CD14-positive monocyte (primary cell): ENCODE measurements around the gene PANK2. TPM values are rescaled to one million over a fixed set of nuclear protein-coding genes. Genes with fewer than 3 reads are reported as not detected.
A peak's percentile ranks its signal among the peaks of the same experiment; 100 is the strongest.

ENCODE experiments used
- DNase-seq, 3 donors: peaks; one replicate each; pipeline ENCODE4 v3.0.0-alpha.2; 2011 to 2022
- H2AFZ ChIP-seq: 2 replicates; pipeline ENCODE4 v1.6.0; 2012; ENCODE audit warnings: mild to moderate bottlenecking, low read depth, low read length, inconsistent platforms; ENCODE audit not compliant: insufficient read depth, poor library complexity, severe bottlenecking
- H3K27ac ChIP-seq, 2 donors: 1 replicate in 1 of 2; 2 replicates in 1 of 2; pipeline ENCODE4 v1.5.1; 2012 to 2013; ENCODE audit warnings: low read length in 2 of 2, control low read depth in 1 of 2, inconsistent platforms in 1 of 2, low read depth in 1 of 2, mild to moderate bottlenecking in 1 of 2
- H3K27me3 ChIP-seq, 2 donors: one replicate each; pipeline versions ENCODE4 v1.6.0 to v1.6.1; 2011 to 2013; ENCODE audit warnings: low read length in 2 of 2; ENCODE audit not compliant: control insufficient read depth in 2 of 2, insufficient read depth in 2 of 2
- H3K36me3 ChIP-seq, 2 donors: replicated peaks in 1 of 2; 1 replicate in 1 of 2; 2 replicates in 1 of 2; pipeline versions ENCODE4 v1.5.1 to v1.6.1; 2012 to 2013; ENCODE audit warnings: low read length in 2 of 2, control low read depth in 1 of 2, inconsistent platforms in 1 of 2, mild to moderate bottlenecking in 1 of 2; ENCODE audit not compliant: insufficient read depth in 2 of 2, control insufficient read depth in 1 of 2
- H3K4me1 ChIP-seq, 2 donors: 1 replicate in 1 of 2; 2 replicates in 1 of 2; pipeline versions ENCODE4 v1.5.1 to v1.6.1; 2012 to 2013; ENCODE audit warnings: low read length in 2 of 2, control low read depth in 1 of 2, inconsistent platforms in 1 of 2, mild to moderate bottlenecking in 1 of 2, moderate library complexity in 1 of 2; ENCODE audit not compliant: insufficient read depth in 2 of 2, control insufficient read depth in 1 of 2
- H3K4me2 ChIP-seq: replicated peaks from 2 replicates; pipeline ENCODE3; 2012; ENCODE audit warnings: low read length, moderate library complexity, mild to moderate bottlenecking; ENCODE audit not compliant: poor library complexity, severe bottlenecking; ENCODE audit errors: extremely low read depth
- H3K4me3 ChIP-seq, 3 experiments: fragments of 200-600 bp in 1 of 3; sonication (generic) in 1 of 3; replicated peaks in 1 of 3; 1 replicate in 2 of 3; 2 replicates in 1 of 3; pipeline ENCODE4 v1.5.1; 2011 to 2013; ENCODE audit warnings: low read length in 3 of 3, mild to moderate bottlenecking in 3 of 3, control low read depth in 2 of 3, low read depth in 2 of 3, inconsistent platforms in 1 of 3, moderate library complexity in 1 of 3
- H3K79me2 ChIP-seq: 2 replicates; pipeline ENCODE4 v1.6.0; 2012; ENCODE audit warnings: mild to moderate bottlenecking, control low read depth, inconsistent platforms, low read length, moderate library complexity; ENCODE audit not compliant: insufficient read depth
- H3K9ac ChIP-seq: 2 replicates; pipeline ENCODE4 v1.6.0; 2017; ENCODE audit warnings: low read length, mild to moderate bottlenecking; ENCODE audit not compliant: insufficient read depth, poor library complexity, severe bottlenecking
- H3K9me3 ChIP-seq, 2 donors: replicated peaks in 1 of 2; 1 replicate in 1 of 2; 2 replicates in 1 of 2; pipeline versions ENCODE4 v1.5.1 to v1.6.1; 2012 to 2013; ENCODE audit warnings: low read length in 2 of 2, control low read depth in 1 of 2; ENCODE audit not compliant: control insufficient read depth in 1 of 2, insufficient read depth in 1 of 2
- H4K20me1 ChIP-seq: 2 replicates; pipeline ENCODE4 v1.6.0; 2012; ENCODE audit warnings: mild to moderate bottlenecking, low read length, control low read depth, moderate library complexity; ENCODE audit not compliant: insufficient read depth
- H3K27ac Mint-ChIP-seq, 7 donors: one replicate each; pipeline ENCODE4 v1.8.0; 2020; ENCODE audit warnings: mild to moderate bottlenecking in 7 of 7, mixed read lengths in 7 of 7, moderate library complexity in 6 of 7, inconsistent platforms in 2 of 7
- H3K27me3 Mint-ChIP-seq, 3 donors: one replicate each; pipeline ENCODE4 v1.8.0; 2021 to 2022; ENCODE audit warnings: low read depth in 3 of 3, mild to moderate bottlenecking in 3 of 3, mixed read lengths in 3 of 3, moderate library complexity in 3 of 3, inconsistent platforms in 1 of 3
- H3K36me3 Mint-ChIP-seq, 2 donors: one replicate each; pipeline ENCODE4 v1.8.0; 2020; ENCODE audit warnings: mixed read lengths in 2 of 2, inconsistent platforms in 1 of 2, mild to moderate bottlenecking in 1 of 2
- H3K4me1 Mint-ChIP-seq: one replicate; pipeline ENCODE4 v1.8.0; 2020; ENCODE audit warnings: mild to moderate bottlenecking, mixed read lengths
- H3K4me3 Mint-ChIP-seq, 2 donors: one replicate each; pipeline ENCODE4 v1.8.0; 2020; ENCODE audit warnings: mild to moderate bottlenecking in 2 of 2, mixed read lengths in 2 of 2, moderate library complexity in 1 of 2
- H3K9me3 Mint-ChIP-seq, 7 donors: one replicate each; pipeline ENCODE4 v1.8.0; 2020 to 2022; ENCODE audit warnings: mixed read lengths in 7 of 7, mild to moderate bottlenecking in 6 of 7, moderate library complexity in 6 of 7, inconsistent platforms in 2 of 7
- WGBS: methylation state at CpG from one replicate; pipeline ENCODE4 v1.1.5; 2013; ENCODE audit warnings: missing lambda C conversion rate; ENCODE audit not compliant: insufficient coverage; 5-methylcytosine and 5-hydroxymethylcytosine counted together
- intact Hi-C, 2 donors: fragments of 100-400 bp; cut with micrococcal nuclease; formaldehyde crosslinking; loops; one replicate each; pipeline versions ENCODE4 v1.15.0 to v1.15.1; 2023
- polyA plus RNA-seq, 3 donors: library from polyadenylated mRNA; depleted of rRNA in 1 of 3; unstranded in 2 of 3; stranded (reverse) in 1 of 3; fragments of 300-500 nt in 2 of 3; fragments of >200 nt in 1 of 3; fragmentation: Illumina TruSeq in 2 of 3; gene quantifications; 1 replicate in 2 of 3; 2 replicates in 1 of 3; pipeline ENCODE4 v1.2.3, GENCODE V29; 2012 to 2021
- TF ChIP-seq, protein P1 (sequence below): fragments of 200-600 bp; IDR thresholded peaks from one replicate; pipeline ENCODE4 v1.8.0; 2022; ENCODE audit warnings: antibody characterized with exemption, mild to moderate bottlenecking

PANK2 gene
- polyA plus RNA-seq, 3 donors, result 36.8 to 65.7 (median 48.0) TPM

GRCh38 chr20:3932277-3932676, 43.1 kb downstream of the PANK2 start:
- TF ChIP-seq, protein P1, sequence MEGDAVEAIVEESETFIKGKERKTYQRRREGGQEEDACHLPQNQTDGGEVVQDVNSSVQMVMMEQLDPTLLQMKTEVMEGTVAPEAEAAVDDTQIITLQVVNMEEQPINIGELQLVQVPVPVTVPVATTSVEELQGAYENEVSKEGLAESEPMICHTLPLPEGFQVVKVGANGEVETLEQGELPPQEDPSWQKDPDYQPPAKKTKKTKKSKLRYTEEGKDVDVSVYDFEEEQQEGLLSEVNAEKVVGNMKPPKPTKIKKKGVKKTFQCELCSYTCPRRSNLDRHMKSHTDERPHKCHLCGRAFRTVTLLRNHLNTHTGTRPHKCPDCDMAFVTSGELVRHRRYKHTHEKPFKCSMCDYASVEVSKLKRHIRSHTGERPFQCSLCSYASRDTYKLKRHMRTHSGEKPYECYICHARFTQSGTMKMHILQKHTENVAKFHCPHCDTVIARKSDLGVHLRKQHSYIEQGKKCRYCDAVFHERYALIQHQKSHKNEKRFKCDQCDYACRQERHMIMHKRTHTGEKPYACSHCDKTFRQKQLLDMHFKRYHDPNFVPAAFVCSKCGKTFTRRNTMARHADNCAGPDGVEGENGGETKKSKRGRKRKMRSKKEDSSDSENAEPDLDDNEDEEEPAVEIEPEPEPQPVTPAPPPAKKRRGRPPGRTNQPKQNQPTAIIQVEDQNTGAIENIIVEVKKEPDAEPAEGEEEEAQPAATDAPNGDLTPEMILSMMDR, result no peak
- Histone ChIP-seq H3K9me3 (no peaks in the 10 kb centered on the region), H3K79me2 (peaks cover 50% of the 10 kb centered on the region), H3K36me3 (peaks cover 30 to 55% of the 10 kb centered on the region in 2 donors), H3K27ac (peak overlapping the region in 1 of 2 donors; percentile 84), H3K4me3 (peak overlapping the region in 1 of 3 experiments; percentile 37), H3K27me3 (no peaks in the 10 kb centered on the region), H2AFZ (peak overlapping the region; percentile 33), H3K9ac (no peak overlapping the region), H3K4me1 (peaks cover 58 to 67% of the 10 kb centered on the region in 2 donors), H3K4me2 (peak overlapping the region; percentile 49), H4K20me1 (peaks cover 30% of the 10 kb centered on the region)
- no CpG with 5 or more reads among the region's 4 CpGs for WGBS
- DNase-seq, result no peak
- Mint-ChIP-seq H3K27me3 (no peaks in the 10 kb centered on the region), H3K36me3 (peaks cover 24 to 60% of the 10 kb centered on the region in 2 donors), H3K4me1 (peaks cover 74% of the 10 kb centered on the region), H3K9me3 (no peaks in the 10 kb centered on the region), H3K27ac (peak overlapping the region in 6 of 7 donors; percentile 38 to 89 (median 84)), H3K4me3 (peak overlapping the region in 1 of 2 donors; percentile 39)
- intact Hi-C loops, result no loop called here

GRCh38 chr20:3932681-3933080, 43.5 kb downstream of the PANK2 start:
- H4K20me1 ChIP-seq, result peaks cover 26% of the 10 kb centered on the region
- WGBS, result no CpG with 5 or more reads among the region's 6 CpGs
- H3K27ac ChIP-seq, result peak overlapping the region; percentile 68 to 84
- TF ChIP-seq, protein P1, result no peak
- H3K4me1 ChIP-seq, result peaks cover 55 to 63% of the 10 kb centered on the region in 2 donors
- H3K4me3 Mint-ChIP-seq, result peak overlapping the region; percentile 39 to 46
- intact Hi-C loops, result no loop called here
- H3K27ac Mint-ChIP-seq, result peak overlapping the region; percentile 77 to 89 (median 86)
- H3K4me3 ChIP-seq, result peak overlapping the region in 1 of 3 experiments; percentile 37
- no peak overlapping the region for H3K9ac ChIP-seq
- peak overlapping the region; percentile 49 for H3K4me2 ChIP-seq
- DNase-seq, result peak in 1 of 3 donors; percentile 42
- H3K79me2 ChIP-seq, result peaks cover 47% of the 10 kb centered on the region
- peak overlapping the region; percentile 33 for H2AFZ ChIP-seq
- no peaks in the 10 kb centered on the region for H3K27me3 Mint-ChIP-seq
- peaks cover 28 to 64% of the 10 kb centered on the region in 2 donors for H3K36me3 Mint-ChIP-seq
- H3K27me3 ChIP-seq, result no peaks in the 10 kb centered on the region
- H3K9me3 Mint-ChIP-seq, result no peaks in the 10 kb centered on the region
- no peaks in the 10 kb centered on the region for H3K9me3 ChIP-seq
- peaks cover 32 to 60% of the 10 kb centered on the region in 2 donors for H3K36me3 ChIP-seq
- peaks cover 70% of the 10 kb centered on the region for H3K4me1 Mint-ChIP-seq
